GM18907 (cell line): Measurements from ENCODE around the gene DIPK1B.

Source experiments
- ATAC-seq: cut with Tn5 transposase; IDR thresholded peaks from one replicate; pipeline ENCODE4 v1.9.1; 2021; ENCODE audit warnings: mild to moderate bottlenecking, moderate library complexity; ENCODE audit not compliant: unreplicated experiment

Gene DIPK1B

GRCh38 chr9:136711751-136712689, at the start of gene DIPK1B:
DIPK1B (plus strand) TSS chr9:136712572; CDS start chr9:136712666, 94 bp downstream.
- ATAC-seq: no peak

GRCh38 chr9:136662656-136663581, 49.5 kb upstream of the DIPK1B start, which contains the start of gene EGFL7:
EGFL7 (plus strand) TSS chr9:136662916; CDS start chr9:136668283, 5,367 bp downstream.
- ATAC-seq: no peak

- ATAC-seq: no peak
Observed at GRCh38 chr9:136664000-136664915, 48.1 kb upstream of the DIPK1B start.

- no peak for ATAC-seq
Observed at GRCh38 chr9:136665111-136665703, 47.2 kb upstream of the DIPK1B start.

- ATAC-seq: no peak
Observed at GRCh38 chr9:136665704-136666371, 46.5 kb upstream of the DIPK1B start.

- ATAC-seq: no peak
Observed at GRCh38 chr9:136666372-136667213, 45.8 kb upstream of the DIPK1B start.

- ATAC-seq: no peak
Observed at GRCh38 chr9:136667214-136667939, 45.0 kb upstream of the DIPK1B start.

GRCh38 chr9:136667940-136668760, 44.2 kb upstream of the DIPK1B start:
- ATAC-seq: no peak

- ATAC-seq: no peak
Observed at GRCh38 chr9:136668983-136669790, 43.2 kb upstream of the DIPK1B start.

GRCh38 chr9:136669791-136670464, 42.4 kb upstream of the DIPK1B start:
- no peak for ATAC-seq

- no peak for ATAC-seq
Observed at GRCh38 chr9:136670576-136671253, 41.7 kb upstream of the DIPK1B start.

GRCh38 chr9:136671254-136671614, 41.1 kb upstream of the DIPK1B start:
- no peak for ATAC-seq

- no peak for ATAC-seq
Observed at GRCh38 chr9:136671646-136672430, 40.5 kb upstream of the DIPK1B start.

GRCh38 chr9:136672431-136673087, 39.8 kb upstream of the DIPK1B start:
- no peak for ATAC-seq
